ENCODE results near the gene FXYD7.

- no peak for TF ChIP-seq CTCF (IDR thresholded peaks at IDR 0.05; ENCODE audit: low read length)
- TF ChIP-seq EZH2 (IDR thresholded peaks at IDR 0.05; ENCODE audit: borderline replicate concordance, low read length): no peak
These were observed 38.3 kb downstream of the FXYD7 start for GRCh38 chr19:35181387-35181786.

All from OCI-LY1 (cell line).